Measurements from ENCODE around the gene CCDC194. TPM values are rescaled to one million over a fixed set of nuclear protein-coding genes. Genes with fewer than 3 reads are reported as not detected.

CCDC194 gene
- total RNA-seq = not detected in 2 replicates

- peaks cover 11% of the 10 kb centered on the region for H3K27me3 ChIP-seq (ENCODE audit: control insufficient read depth, insufficient read depth, low read length)
- no peak for TF ChIP-seq CTCF (IDR thresholded peaks at IDR 0.05; ENCODE audit: insufficient read depth, low read length, poor library complexity, severe bottlenecking)
- no peaks in the 10 kb centered on the region for H3K36me3 ChIP-seq (ENCODE audit: control insufficient read depth, insufficient read depth, low read length)
- no peak within 1 kb of the TSS for H3K4me3 ChIP-seq (ENCODE audit: low read depth, low read length)
- DNase-seq (ENCODE audit: low read depth) = no peak
These were observed at the start of gene CCDC194 for GRCh38 chr19:17393914-17394313. TSS of gene CCDC194 (minus strand) at chr19:17394196. CDS start at chr19:17394158, 38 bp downstream.

- no peak overlapping the region for H3K4me3 ChIP-seq (ENCODE audit: low read depth, low read length)
- TF ChIP-seq CTCF (IDR thresholded peaks at IDR 0.05; ENCODE audit: insufficient read depth, low read length, poor library complexity, severe bottlenecking) = peak; percentile 47
- peaks cover 2% of the 10 kb centered on the region for H3K27me3 ChIP-seq (ENCODE audit: control insufficient read depth, insufficient read depth, low read length)
- DNase-seq (ENCODE audit: low read depth) = peak; percentile 41
- no peaks in the 10 kb centered on the region for H3K36me3 ChIP-seq (ENCODE audit: control insufficient read depth, insufficient read depth, low read length)
These were observed 47.4 kb upstream of the CCDC194 start for GRCh38 chr19:17441241-17442021.

GRCh38 chr19:17436874-17437267 lies 42.9 kb upstream of the CCDC194 start:
- no peak for TF ChIP-seq CTCF (IDR thresholded peaks at IDR 0.05; ENCODE audit: insufficient read depth, low read length, poor library complexity, severe bottlenecking)
- no peaks in the 10 kb centered on the region for H3K36me3 ChIP-seq (ENCODE audit: control insufficient read depth, insufficient read depth, low read length)
- DNase-seq (ENCODE audit: low read depth) = no peak

GRCh38 chr19:17436094-17436873 lies 42.3 kb upstream of the CCDC194 start:
- no peak for TF ChIP-seq CTCF (IDR thresholded peaks at IDR 0.05; ENCODE audit: insufficient read depth, low read length, poor library complexity, severe bottlenecking)
- Histone ChIP-seq H3K27me3 (ENCODE audit: control insufficient read depth, insufficient read depth, low read length) (peaks cover 2% of the 10 kb centered on the region), H3K36me3 (ENCODE audit: control insufficient read depth, insufficient read depth, low read length) (no peaks in the 10 kb centered on the region), H3K4me3 (ENCODE audit: low read depth, low read length) (no peak overlapping the region)
- no peak for DNase-seq (ENCODE audit: low read depth)

More at GRCh38 chr19:17436874-17437267, 42.9 kb upstream of the CCDC194 start:
- H3K4me3 ChIP-seq (ENCODE audit: low read depth, low read length) = no peak overlapping the region
- H3K27me3 ChIP-seq (ENCODE audit: control insufficient read depth, insufficient read depth, low read length) = peaks cover 2% of the 10 kb centered on the region

GRCh38 chr19:17435218-17435617 lies 41.2 kb upstream of the CCDC194 start:
- H3K27me3 ChIP-seq (ENCODE audit: control insufficient read depth, insufficient read depth, low read length) = peaks cover 2% of the 10 kb centered on the region
- TF ChIP-seq CTCF (IDR thresholded peaks at IDR 0.05; ENCODE audit: insufficient read depth, low read length, poor library complexity, severe bottlenecking) = no peak
- no peak overlapping the region for H3K4me3 ChIP-seq (ENCODE audit: low read depth, low read length)
- no peak for DNase-seq (ENCODE audit: low read depth)
- H3K36me3 ChIP-seq (ENCODE audit: control insufficient read depth, insufficient read depth, low read length) = no peaks in the 10 kb centered on the region

Measured in kidney epithelial cell (primary cell).